Measurements from ENCODE around the gene PLK3.

PLK3 gene

DNA sequence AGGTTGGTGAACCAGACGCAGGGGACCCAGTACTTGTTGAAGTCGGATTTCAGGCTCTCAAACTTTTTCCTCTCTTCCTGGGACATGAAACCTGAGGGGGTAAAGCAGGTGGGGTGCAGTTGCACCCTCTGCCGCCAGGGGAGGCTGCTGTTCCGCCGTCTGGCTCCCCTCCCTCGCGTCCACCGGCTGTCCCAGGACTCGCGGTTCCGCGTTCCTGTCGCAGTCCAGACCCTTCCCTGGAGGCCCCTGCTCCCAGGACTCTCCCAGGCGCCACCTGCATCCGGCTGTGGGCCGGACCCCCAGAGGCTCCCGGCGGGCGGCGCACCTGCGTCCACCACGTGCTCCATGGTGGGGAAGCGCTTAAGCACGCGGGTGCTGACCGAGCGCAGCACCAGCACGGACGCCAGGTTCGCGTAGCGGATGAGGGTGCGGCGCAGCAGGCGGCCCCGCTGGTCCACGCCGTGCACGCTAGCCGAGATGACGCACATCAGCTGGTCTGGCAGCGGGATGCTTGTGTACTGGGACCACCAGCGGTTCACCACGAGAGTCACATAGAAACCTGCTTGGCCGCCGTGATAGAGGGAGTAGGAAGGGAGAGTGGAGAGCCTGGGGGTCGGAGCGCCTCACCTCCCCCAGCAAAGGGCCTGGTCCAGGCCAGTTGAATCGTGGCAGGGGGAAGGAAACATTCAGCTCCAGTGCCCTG, 13.9 kb upstream of the PLK3 start:
- no peak overlapping the region for H3K4me3 ChIP-seq (ENCODE audit: low read depth in 1 of 2, low read length in 2 of 2)
- no peaks in the 10 kb centered on the region for H3K79me2 ChIP-seq (ENCODE audit: insufficient read depth, low read length)
- no peaks in the 10 kb centered on the region for H3K4me1 ChIP-seq (ENCODE audit: insufficient read depth, low read length)
- peaks cover 2% of the 10 kb centered on the region; the same call in 1 of the 2 replicates for H3K36me3 ChIP-seq (ENCODE audit: insufficient read depth, low read length)
- H2AFZ ChIP-seq (ENCODE audit: low read depth, low read length): no peak overlapping the region
- H3K9ac ChIP-seq (ENCODE audit: low read depth, low read length): no peak overlapping the region
- H4K20me1 ChIP-seq (ENCODE audit: insufficient read depth, low read length): 0 out of 2 replicates have a peak, but pooled peaks cover 2% of the 10 kb centered on the region
- no peak overlapping the region for H3K27ac ChIP-seq (ENCODE audit: low read length)
- TF ChIP-seq CTCF (IDR thresholded peaks at IDR 0.05; ENCODE audit: borderline replicate concordance, extremely low read depth, low read length, poor library complexity, severe bottlenecking): peak; percentile 62
- TF ChIP-seq EZH2 (IDR thresholded peaks at IDR 0.05; ENCODE audit: borderline replicate concordance, low read depth, low read length, severe bottlenecking): no peak
- ATAC-seq (ENCODE audit: insufficient read depth, low read depth) (0 out of 3 replicates have a peak, but pooled peaks have one; percentile 26), DNase-seq (no peak)
- no peak overlapping the region for H3K4me2 ChIP-seq (ENCODE audit: insufficient read depth, low read length)
- no peaks in the 10 kb centered on the region for H3K9me3 ChIP-seq (ENCODE audit: insufficient read depth, low read length, severe bottlenecking)
- no peaks in the 10 kb centered on the region for H3K27me3 ChIP-seq (ENCODE audit: insufficient read depth, low read length, poor library complexity)

GRCh38 chr1:44786841-44787426, 13.2 kb upstream of the PLK3 start:
- no peak overlapping the region for H3K4me3 ChIP-seq (ENCODE audit: low read depth in 1 of 2, low read length in 2 of 2)
- no peaks in the 10 kb centered on the region for H4K20me1 ChIP-seq (ENCODE audit: insufficient read depth, low read length)
- H3K79me2 ChIP-seq (ENCODE audit: insufficient read depth, low read length): no peaks in the 10 kb centered on the region
- H3K9me3 ChIP-seq (ENCODE audit: insufficient read depth, low read length, severe bottlenecking): no peaks in the 10 kb centered on the region
- ATAC-seq (ENCODE audit: insufficient read depth, low read depth): no peak
- no peak for DNase-seq
- H3K4me2 ChIP-seq (ENCODE audit: insufficient read depth, low read length): no peak overlapping the region
- no peaks in the 10 kb centered on the region for H3K27me3 ChIP-seq (ENCODE audit: insufficient read depth, low read length, poor library complexity)
- H3K36me3 ChIP-seq (ENCODE audit: insufficient read depth, low read length): no peaks in the 10 kb centered on the region
- TF ChIP-seq EZH2 (IDR thresholded peaks at IDR 0.05; ENCODE audit: borderline replicate concordance, low read depth, low read length, severe bottlenecking): no peak
- H3K4me1 ChIP-seq (ENCODE audit: insufficient read depth, low read length): no peaks in the 10 kb centered on the region
- H2AFZ ChIP-seq (ENCODE audit: low read depth, low read length): no peak overlapping the region
- no peak overlapping the region for H3K9ac ChIP-seq (ENCODE audit: low read depth, low read length)
- no peak overlapping the region for H3K27ac ChIP-seq (ENCODE audit: low read length)

DNA sequence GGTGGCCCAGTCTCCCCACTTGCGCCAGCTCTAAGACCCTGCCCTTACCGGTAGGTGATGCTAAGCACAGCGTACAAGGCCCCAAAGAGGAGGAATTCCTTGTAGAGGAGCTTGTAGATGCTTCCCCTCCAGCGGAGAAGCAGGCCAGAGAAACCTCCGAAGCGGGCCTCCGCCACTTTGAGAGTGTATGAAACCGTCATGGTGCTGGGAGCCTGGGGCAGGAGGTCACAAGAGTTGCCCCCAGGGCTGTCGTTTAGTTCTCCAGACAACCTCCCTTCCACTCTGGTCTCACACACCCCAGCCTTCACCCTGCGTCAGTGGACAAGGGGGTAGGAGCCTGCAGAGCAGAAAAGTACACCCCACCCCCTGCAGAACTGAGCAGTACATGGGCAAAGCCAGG, 12.7 kb upstream of the PLK3 start:
- ATAC-seq (ENCODE audit: insufficient read depth, low read depth) (no peak), DNase-seq (no peak)
- H3K4me1 ChIP-seq (ENCODE audit: insufficient read depth, low read length): no peaks in the 10 kb centered on the region
- H3K79me2 ChIP-seq (ENCODE audit: insufficient read depth, low read length): no peaks in the 10 kb centered on the region
- no peaks in the 10 kb centered on the region for H3K27me3 ChIP-seq (ENCODE audit: insufficient read depth, low read length, poor library complexity)
- no peak overlapping the region for H2AFZ ChIP-seq (ENCODE audit: low read depth, low read length)
- no peak overlapping the region for H3K4me2 ChIP-seq (ENCODE audit: insufficient read depth, low read length)
- no peaks in the 10 kb centered on the region for H3K9me3 ChIP-seq (ENCODE audit: insufficient read depth, low read length, severe bottlenecking)
- H4K20me1 ChIP-seq (ENCODE audit: insufficient read depth, low read length): no peaks in the 10 kb centered on the region
- no peak overlapping the region for H3K27ac ChIP-seq (ENCODE audit: low read length)
- H3K36me3 ChIP-seq (ENCODE audit: insufficient read depth, low read length): no peaks in the 10 kb centered on the region
- no peak overlapping the region for H3K4me3 ChIP-seq (ENCODE audit: low read depth in 1 of 2, low read length in 2 of 2)
- no peak overlapping the region for H3K9ac ChIP-seq (ENCODE audit: low read depth, low read length)
- TF ChIP-seq CTCF (IDR thresholded peaks at IDR 0.05; ENCODE audit: borderline replicate concordance, extremely low read depth, low read length, poor library complexity, severe bottlenecking): no peak

DNA sequence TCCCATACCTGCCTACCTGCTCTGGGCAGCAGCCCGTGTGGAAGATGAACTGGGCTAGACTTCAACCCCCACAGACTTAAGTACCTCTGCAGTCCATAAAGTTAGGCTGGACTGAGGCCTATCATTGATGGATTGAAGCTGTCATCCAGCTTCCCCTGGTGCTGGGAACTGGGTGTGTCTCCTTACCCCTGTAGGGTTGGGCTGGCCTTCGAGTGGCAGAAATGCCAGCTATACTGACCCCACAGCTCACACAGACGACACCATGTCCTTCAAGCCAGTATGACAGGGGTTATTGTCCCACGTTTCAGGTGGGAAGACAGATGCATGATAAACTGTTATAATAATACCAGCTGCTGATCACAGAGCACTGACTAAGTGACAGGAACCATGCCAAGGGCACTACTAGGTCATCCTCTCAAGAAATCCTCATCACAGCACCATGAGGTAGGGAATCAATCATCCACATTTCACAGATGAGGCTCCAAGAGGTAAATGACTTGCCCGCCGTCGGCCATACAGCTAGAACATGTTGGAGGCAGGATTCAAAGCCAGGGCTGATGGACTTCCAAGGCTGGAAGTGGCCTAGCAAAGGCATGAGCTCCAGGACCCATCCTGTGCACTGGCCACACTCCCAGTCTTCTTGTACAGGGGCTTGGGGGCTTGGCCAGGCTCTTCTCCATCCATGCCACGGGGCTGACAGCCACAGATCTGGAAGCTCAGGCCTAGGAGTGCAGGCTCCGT, 11.9 kb upstream of the PLK3 start, which contains the start of gene BEST4:
TSS of gene BEST4 (minus strand) at position 51 of the 741 bp plus-strand sequence. CDS start 465 bp downstream, outside the sequence.
- Histone ChIP-seq H3K27ac (ENCODE audit: low read length) (no peak within 1 kb of the TSS), H3K79me2 (ENCODE audit: insufficient read depth, low read length) (no peaks in the 10 kb centered on the region), H3K9me3 (ENCODE audit: insufficient read depth, low read length, severe bottlenecking) (no peaks in the 10 kb centered on the region), H3K4me1 (ENCODE audit: insufficient read depth, low read length) (no peaks in the 10 kb centered on the region), H3K36me3 (ENCODE audit: insufficient read depth, low read length) (no peaks in the 10 kb centered on the region), H3K4me2 (ENCODE audit: insufficient read depth, low read length) (no peak within 1 kb of the TSS), H4K20me1 (ENCODE audit: insufficient read depth, low read length) (no peaks in the 10 kb centered on the region), H2AFZ (ENCODE audit: low read depth, low read length) (no peak within 1 kb of the TSS), H3K4me3 (ENCODE audit: low read depth in 1 of 2, low read length in 2 of 2) (no peak within 1 kb of the TSS), H3K9ac (ENCODE audit: low read depth, low read length) (no peak within 1 kb of the TSS), H3K27me3 (ENCODE audit: insufficient read depth, low read length, poor library complexity) (no peaks in the 10 kb centered on the region)
- ATAC-seq (ENCODE audit: insufficient read depth, low read depth) (no peak), DNase-seq (no peak)
- TF ChIP-seq CTCF (IDR thresholded peaks at IDR 0.05; ENCODE audit: borderline replicate concordance, extremely low read depth, low read length, poor library complexity, severe bottlenecking) (no peak), EZH2 (IDR thresholded peaks at IDR 0.05; ENCODE audit: borderline replicate concordance, low read depth, low read length, severe bottlenecking) (no peak)
